GM12874 (cell line): ENCODE results near the gene WDFY2.

Source experiments
- CTCF ChIP-seq: IDR thresholded peaks from 2 replicates; pipeline ENCODE4 v1.5.1; 2011; ENCODE audit warnings: low read depth, mild to moderate bottlenecking, control low read depth, low read length, moderate library complexity; ENCODE audit not compliant: insufficient read depth

Gene WDFY2

GRCh38 chr13:51576754-51577153 is 7.5 kb upstream of the WDFY2 start:
- no peak for TF ChIP-seq CTCF

- no peak for TF ChIP-seq CTCF
Observed at GRCh38 chr13:51577690-51578089, 6.6 kb upstream of the WDFY2 start.

GRCh38 chr13:51579676-51580075 is 4.6 kb upstream of the WDFY2 start:
- no peak for TF ChIP-seq CTCF

GRCh38 chr13:51581148-51581820 is 3.0 kb upstream of the WDFY2 start:
- no peak for TF ChIP-seq CTCF

GRCh38 chr13:51583469-51583874 is 790 bp upstream of the WDFY2 start:
- TF ChIP-seq CTCF = no peak

- TF ChIP-seq CTCF = 0 out of 2 replicates have a peak, but pooled peaks have one; percentile 9
Observed at GRCh38 chr13:51584731-51585672, 740 bp downstream of the WDFY2 start.

GRCh38 chr13:51585696-51586095 is 1.4 kb downstream of the WDFY2 start:
- TF ChIP-seq CTCF = no peak
